Astrocyte (in vitro differentiated cells and primary cell): ENCODE data around the gene C1GALT1.

Experiments
- CTCF ChIP-seq: IDR thresholded peaks from 2 replicates; pipeline ENCODE4 v1.5.1; 2011; ENCODE audit warnings: low read depth, mild to moderate bottlenecking, inconsistent platforms, low read length, moderate library complexity; ENCODE audit not compliant: insufficient read depth
- EZH2 ChIP-seq: IDR thresholded peaks from 2 replicates; pipeline ENCODE4 v1.6.1; 2012; ENCODE audit warnings: mild to moderate bottlenecking, low read length, inconsistent platforms; ENCODE audit not compliant: insufficient read depth

- TF ChIP-seq CTCF (no peak), EZH2 (no peak)
Observed at GRCh38 chr7:7138897-7139296, 43.4 kb upstream of the C1GALT1 start.
